NCI-H524 (cell line): ENCODE measurements around the gene SYNGR3.
A peak's percentile ranks its signal among the peaks of the same experiment; 100 is the strongest.

Source experiments
- DNase-seq, 2 experiments: peaks; one replicate each; lab custom pipeline; 2025; lab: John Stamatoyannopoulos, UW

SYNGR3 gene

DNA sequence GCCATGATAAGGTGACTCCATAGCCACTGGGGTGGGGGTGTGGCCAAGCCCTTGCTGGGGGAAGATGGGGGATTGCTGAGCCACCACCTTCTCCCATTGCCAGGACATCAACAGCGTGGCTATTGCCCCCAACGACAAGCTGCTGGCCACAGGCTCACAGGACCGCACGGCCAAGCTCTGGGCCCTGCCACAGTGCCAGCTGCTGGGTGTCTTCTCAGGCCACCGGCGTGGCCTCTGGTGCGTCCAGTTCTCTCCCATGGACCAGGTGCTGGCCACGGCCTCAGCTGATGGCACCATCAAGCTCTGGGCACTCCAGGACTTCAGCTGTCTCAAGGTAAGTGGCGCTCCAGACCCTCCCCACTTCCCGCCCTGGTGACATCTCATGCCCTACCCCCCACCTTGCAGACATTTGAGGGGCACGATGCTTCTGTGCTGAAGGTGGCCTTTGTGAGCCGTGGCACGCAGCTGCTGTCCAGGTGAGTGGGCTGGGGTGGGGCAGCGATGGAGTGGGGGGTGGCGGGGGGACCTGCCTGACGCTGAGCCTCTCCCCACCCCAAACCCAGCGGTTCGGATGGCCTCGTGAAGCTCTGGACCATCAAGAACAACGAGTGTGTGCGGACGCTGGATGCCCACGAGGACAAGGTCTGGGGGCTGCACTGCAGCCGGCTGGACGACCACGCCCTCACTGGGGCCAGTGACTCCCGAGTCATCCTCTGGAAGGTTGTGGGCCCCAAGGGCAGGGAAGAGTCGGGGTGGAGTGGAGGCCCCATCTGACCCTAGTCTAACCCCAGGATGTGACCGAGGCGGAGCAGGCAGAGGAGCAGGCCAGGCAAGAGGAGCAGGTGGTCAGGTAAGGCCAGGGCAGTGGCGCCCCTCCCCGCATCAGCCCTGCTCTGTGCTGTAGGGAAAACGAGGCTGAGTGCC lies 12.6 kb upstream of the SYNGR3 start:
- DNase-seq: no peak

DNA sequence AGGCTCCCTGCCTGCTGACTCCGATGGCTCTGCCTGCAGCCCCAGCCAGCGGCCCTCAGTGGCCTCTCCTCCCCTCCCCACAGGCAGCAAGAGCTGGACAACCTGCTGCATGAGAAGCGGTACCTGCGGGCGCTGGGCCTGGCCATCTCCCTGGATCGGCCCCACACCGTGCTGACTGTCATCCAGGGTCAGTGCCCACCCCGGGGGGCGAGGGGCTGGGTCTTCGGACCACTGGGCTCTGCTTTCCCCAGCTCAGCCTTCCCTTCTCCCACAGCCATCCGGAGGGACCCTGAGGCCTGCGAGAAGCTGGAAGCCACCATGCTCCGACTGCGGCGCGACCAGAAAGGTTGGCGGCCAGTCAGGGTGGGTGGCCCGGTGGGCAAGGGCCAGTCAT lies 11.9 kb upstream of the SYNGR3 start:
- no peak for DNase-seq

DNA sequence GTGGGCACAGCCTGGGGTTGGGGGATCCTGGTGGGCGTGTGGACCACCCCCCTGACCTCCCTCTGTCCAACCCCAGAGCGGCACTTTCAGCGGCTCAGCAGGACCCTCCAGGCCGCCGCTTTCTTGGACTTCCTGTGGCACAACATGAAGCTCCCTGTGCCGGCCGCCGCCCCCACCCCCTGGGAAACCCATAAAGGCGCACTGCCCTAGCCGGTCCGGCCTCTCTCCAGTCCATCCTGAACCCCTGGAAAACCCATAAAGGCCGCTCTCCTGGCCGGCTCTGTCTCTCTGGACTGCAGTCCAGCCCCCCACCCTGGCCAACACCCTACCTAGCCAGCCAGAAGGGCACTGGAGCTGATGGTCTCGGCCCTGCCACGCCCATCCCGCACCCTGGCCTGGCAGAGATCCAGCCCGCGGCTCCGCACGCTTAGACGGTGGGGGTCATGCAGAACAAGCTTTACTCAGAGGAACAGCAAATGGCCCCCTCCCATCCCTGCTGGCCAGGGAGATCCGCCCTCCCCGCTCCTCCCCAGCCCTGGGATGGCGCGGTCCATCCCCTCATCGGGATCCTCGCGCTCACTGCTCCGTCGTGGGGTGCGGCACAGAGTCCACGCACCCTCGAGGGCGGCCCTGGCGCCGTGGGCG lies 11.2 kb upstream of the SYNGR3 start:
- no peak for DNase-seq

DNA sequence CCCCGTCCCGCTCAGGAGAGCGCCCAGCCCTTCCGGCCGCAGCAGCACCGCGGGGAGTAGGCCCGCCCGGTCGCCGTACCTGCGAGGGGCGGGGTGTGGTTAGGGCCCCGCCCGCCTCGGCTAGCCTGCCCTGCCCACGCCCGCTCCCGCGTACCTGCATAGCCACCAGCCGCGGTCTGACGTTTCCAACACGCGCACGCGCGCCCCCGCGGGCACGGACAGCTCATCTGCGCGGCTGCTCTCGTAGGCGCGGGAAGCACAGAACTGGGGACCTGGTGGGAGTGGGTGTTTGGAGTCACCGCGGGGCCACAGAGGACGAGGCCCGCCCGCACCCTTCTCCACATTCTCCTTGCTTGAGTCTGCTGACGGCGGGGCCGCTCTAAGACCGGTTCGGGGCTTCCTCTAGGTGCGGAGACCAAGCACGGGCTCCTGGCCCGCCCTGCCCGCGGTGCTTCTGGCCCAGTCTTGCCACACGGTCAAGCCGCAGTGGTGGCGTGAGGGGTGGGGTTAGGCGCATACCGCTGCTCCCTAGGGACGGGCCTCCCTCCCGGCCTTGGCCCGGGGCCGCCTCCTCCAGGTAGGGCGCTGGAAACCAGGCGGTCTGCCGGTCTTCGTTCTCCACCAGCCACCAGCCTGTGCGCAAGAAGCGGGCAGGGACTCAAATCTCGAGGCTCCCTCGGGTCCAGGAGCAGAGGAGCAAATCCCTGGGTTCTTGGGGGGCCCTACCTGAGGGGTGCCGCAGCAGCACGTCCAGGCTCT lies 10.3 kb upstream of the SYNGR3 start:
- DNase-seq: no peak

DNA sequence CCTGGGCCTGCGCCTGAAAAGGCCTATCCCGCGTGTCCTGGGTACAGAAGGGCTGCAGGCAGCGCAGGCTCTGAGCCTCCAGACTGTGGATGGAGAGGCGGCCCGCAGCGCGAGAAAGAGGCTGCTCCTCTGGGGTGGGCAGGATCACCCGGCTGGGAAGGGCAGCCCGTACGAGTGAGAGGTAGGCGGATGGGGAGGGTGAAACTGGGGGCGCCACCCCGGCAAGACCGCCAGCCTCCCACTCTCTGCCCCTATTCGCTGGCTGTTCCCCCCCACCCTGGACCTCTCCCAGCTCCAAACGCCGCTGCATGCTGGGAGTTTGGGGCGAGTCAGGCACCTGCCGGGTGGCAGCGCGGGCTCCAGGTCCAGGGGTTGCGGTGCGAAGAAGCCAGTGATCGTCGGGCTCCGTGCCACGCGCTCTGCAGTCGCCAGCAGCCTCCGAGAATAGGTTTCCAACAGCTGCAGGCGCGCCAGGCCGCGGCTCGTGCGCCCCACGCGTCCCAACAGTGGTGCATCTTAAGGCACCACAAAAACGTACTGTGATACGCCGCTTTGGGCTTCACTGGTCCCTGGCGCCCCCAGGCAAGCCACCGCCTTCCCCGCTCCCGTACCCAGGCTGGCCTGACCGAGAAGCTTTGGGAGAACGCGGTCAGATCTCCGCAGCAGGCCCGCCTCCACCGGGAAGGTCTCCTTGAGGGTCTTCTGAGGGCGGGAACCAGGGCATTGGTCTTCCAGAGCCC lies 9.6 kb upstream of the SYNGR3 start:
- DNase-seq: no peak

DNA sequence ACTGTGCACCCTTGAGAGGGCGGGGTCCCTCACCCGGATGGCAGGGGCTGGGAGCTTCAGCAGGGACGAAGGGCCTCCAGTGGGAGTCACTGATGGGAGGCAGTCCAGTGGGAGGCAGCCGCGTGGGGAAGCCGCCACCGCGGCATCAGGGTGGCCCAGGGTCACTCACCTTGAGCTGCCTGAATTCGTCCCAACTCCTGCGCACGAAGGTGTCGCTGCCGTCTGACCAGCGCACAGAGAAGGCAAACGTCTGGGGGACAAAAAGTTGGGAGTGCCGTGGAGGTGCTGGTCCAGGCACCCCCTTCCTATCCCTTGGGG lies 9.0 kb upstream of the SYNGR3 start:
- no peak for DNase-seq

DNA sequence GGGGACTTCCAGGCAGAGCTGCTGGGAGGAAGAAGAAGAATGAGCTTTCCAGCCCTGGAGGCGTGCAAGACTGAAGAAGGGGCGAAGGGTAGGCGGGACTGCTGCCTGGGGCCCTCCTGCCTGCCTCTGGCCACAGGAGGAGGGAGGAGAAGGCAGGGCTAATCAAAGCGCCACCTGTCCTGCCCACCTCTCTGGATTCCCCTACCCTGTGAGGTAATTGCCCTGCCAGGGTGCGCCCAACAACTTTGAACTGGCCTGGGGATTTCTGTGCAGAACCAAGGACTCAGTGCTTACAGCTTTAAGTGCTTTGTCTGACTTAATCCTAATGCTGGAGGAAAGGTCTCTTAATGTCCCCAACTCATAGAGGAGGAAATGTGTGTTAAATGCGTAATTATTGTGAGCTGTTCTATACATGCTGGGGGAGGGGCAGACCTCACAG lies 8.4 kb upstream of the SYNGR3 start, which contains the start of gene NOXO1:
NOXO1 (minus strand) TSS at position 72 of the 439 bp plus-strand sequence. CDS start 290 bp downstream, outside the sequence.
- no peak for DNase-seq

DNA sequence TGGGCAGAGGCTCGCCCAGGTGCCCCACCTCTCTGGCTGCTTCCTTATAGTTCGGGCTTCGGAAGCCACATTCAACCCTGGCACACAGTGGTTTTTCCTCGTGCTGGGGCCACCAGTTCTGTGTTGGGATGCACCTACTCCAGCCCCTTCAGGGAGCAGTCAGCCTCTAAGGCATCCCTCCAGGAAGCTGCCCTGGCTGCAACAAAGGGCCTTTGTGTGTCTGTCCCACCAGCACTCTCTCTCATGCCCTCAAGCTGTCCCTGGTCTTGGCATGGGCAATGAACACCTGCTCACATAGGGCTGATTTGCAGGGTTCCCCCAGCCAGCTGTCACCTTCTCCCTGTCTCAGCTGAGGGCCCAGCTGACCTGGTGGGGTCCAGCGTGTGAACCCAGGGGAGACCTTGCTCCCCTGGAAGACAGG lies 7.7 kb upstream of the SYNGR3 start:
- peak; percentile 47 to 50 for DNase-seq

DNA sequence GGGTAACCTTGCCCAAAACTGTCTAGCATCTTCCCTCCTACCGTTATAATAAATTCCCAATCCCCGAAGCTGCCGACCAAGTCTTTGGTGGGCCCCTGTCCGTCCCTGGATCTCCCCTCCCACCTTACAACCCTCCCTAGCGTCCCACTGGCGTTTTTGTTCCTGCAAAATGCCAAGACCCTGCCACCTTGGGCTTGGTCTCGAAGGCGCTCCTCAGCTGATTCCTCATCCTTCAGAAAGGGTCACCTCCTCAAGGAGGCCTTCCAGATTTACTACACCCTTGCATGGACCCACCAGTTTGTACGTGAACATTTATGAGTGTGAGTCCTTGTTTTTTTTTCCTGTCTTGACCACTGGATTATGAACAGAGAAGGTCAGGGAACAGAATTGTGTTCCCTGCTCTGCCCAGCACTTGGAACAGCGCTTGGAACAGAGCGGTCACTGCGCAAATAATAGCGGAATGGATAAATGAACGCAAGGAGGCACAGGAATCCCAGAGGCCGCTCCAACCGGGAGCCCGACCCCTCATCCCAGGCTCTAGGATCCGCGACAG lies 6.7 kb upstream of the SYNGR3 start:
- no peak for DNase-seq

DNA sequence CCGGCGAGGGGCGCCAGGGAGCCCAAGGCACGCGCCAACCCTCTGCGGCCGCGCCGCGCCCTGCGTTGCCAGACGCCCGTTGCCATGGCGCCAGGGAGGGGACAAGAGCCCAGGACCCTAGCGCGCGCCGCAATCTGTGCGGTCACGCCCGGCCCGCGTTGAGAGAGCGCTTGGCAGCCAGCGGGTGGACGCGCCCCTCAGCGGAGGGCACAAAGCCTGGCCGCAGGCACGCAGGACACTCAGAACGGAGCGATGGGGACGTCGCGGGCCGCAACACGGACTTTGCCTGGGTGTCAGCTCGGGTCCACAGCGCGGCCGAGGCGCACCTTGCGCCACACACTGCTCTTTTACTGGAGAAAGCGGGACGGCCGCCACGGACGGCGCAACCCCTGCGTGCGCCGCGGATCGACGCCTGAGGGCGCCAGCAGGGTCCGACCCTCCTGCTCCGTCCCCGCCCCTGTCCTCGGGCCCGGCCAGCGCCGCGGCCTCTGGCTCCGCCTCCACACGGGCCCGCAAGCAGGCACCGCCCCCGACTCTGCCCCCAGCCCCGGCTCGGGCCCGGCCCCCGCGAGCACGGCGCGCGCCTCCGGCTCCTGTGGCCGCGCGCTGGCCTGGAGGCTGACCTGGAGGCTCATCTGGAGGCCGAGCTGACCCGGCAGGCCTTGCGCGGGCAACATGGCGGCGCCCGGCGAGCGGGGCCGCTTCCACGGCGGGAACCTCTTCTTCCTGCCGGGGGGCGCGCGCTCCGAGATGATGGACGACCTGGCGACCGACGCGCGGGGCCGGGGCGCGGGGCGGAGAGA lies 6.0 kb upstream of the SYNGR3 start, which contains the start of gene GFER:
GFER (plus strand) TSS at position 650 of the 803 bp plus-strand sequence; CDS start at position 676, 26 bp downstream.
- DNase-seq: peak; percentile 89 to 94

DNA sequence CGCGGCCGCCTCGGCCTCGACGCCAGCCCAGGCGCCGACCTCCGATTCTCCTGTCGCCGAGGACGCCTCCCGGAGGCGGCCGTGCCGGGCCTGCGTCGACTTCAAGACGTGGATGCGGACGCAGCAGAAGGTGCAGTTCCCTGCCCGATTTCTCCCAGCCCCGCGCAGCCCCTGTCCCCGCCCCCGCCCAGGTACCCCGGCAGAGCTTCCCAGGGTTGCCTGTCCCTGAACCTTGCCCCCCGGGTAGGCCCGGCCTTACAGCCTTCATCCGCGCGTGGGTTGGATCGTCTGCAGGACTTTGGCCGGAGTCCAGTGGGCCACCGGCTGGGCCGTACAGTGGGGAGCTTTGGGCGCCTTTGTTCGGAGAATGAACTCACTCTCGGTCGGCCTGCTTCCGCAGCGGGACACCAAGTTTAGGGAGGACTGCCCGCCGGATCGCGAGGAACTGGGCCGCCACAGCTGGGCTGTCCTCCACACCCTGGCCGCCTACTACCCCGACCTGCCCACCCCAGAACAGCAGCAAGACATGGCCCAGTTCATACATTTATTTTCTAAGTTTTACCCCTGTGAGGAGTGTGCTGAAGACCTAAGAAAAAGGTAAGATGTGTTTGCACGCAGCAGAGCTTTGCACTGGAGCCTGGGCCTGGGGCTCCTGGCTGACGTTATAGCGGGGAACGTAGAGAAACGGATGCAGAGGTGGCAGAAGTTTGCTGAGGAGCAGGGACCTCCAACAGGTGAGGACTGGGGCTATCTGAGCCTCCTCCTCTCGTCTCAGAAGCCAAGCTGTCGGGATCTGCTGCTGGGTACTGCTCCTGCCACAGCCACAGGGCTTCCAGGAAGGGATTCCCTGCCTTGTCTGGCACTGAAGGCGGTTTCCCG lies 5.2 kb upstream of the SYNGR3 start:
- peak in 1 of 2 experiments; percentile 59 for DNase-seq

DNA sequence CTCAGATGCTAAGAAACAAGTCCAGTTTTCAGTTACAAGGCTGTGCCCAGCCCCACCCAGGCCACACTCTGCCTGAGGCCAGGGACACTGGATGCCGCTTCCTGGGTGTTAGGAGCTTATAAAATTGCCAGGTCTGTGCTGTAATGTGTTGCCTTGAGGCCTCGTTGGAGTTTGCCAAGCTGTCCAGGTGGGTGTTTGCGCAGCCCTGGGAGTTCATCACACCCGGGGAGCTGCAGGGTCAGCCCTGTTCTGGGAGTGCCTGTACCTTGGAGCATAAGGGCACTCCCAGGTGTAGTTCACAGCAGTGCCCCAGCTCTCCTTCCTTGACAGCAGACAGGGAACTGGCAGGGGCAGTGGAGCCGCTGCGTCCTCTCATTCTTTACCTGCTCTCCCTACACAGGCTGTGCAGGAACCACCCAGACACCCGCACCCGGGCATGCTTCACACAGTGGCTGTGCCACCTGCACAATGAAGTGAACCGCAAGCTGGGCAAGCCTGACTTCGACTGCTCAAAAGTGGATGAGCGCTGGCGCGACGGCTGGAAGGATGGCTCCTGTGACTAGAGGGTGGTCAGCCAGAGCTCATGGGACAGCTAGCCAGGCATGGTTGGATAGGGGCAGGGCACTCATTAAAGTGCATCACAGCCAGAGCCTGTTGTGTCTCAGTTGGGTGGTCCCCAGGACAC lies 4.2 kb upstream of the SYNGR3 start:
- DNase-seq: no peak

DNA sequence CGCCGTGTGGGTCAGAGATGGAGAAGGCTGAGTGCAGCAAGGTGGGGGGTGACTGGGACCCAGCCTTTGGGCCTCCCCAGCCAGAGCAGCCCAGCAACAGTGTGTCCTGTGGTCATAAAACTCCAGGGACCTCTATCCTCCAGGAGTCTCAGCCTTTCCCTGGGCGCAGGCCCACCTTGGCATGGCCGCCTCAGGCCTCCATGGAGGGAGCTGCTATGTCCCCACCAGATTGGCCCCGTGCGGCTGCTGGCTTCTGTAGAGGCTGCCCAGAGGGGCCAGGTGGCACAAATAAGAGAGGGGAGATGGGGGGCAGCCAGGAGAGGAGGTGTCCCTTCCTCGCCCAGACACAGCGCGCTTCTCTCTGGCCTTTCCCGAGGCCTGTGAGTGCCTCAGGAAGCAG lies 2.6 kb upstream of the SYNGR3 start:
- no peak for DNase-seq

DNA sequence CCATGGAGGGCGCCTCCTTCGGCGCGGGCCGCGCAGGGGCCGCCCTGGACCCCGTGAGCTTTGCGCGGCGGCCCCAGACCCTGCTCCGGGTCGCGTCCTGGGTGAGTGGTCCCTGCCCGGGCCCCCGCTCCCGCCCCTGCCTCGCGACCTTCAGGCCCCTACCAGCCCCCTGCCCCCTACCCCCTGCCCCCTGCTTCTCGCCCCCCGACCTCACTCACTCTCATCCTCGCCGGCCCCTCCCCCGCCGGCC lies 256 bp downstream of the SYNGR3 start:
- no peak for DNase-seq

DNA sequence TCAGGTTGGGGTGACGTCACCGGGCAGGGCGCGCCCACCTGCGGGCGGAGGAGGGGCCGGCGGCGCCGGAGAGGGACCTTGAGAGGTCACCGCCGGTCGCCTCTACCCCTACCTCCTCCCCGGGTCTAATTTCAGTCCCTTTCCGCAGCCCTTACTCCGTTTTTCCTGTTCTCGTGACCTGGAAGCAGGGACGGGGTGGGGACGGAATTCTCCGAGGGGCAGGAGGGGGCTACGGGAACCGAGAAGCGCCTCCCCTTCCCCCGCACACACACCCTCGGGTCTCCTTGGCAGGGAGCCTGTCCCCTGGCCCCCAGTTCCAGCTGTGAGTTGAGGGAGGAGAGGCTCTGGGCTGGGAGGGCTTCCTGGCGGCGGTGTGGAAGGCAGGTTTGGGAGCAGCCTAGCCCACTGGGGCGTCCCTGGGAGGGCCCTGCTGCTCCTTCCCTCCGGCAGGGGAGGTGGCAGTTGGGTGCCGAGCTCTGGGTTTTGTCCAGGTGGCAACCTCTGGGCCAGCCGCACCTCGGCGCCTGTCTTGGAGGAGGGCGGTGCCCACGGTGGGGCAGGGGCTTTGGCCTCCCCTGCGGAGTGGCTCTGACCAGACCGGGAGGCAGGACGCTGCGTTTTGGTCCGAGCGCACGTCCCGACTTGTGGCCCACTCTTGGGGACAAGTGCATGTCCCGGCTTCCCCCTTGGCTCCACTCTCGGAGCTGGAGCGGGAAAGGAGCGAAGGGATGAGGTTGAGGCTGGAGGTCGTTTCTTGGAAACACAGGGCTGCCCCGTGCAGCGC lies 773 bp downstream of the SYNGR3 start:
- no peak for DNase-seq

DNA sequence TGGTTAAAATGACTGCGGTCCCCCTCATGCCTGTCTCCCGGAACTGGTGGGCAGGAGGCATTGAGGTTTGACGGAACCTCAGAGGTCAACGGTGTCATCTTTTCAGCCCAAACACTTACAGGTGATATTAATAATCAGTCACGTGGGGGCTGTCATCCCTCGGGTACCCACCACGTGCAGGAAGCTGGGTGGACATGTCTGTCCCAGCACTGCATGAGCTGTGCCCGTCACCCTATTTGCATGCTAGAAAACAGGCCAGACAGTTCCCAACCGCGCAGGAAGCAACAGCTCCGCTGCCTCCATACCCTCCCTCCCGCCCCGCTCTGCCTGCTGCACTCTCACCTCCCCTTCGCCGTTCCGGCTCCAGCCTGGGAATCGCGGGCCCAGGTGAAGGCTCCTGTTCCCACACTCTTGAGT lies 1.4 kb downstream of the SYNGR3 start:
- DNase-seq: no peak

DNA sequence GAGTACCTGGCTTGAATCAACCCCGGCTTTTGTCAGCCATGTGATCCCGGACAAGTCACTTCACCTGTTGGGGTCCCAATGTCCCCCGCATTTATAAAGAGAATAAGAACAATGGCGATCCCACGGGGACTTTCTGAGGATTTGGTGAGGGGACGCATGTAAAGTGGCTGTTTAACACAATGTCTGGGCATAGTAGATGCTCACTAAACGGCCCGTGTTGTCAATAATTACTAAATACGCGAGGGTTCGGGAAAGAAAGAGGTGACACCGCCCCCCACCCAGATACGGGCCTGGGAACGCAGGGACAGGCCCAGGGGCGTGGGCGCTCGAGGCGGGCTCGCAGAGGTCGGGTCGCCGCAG lies 1.8 kb downstream of the SYNGR3 start:
- DNase-seq: no peak

DNA sequence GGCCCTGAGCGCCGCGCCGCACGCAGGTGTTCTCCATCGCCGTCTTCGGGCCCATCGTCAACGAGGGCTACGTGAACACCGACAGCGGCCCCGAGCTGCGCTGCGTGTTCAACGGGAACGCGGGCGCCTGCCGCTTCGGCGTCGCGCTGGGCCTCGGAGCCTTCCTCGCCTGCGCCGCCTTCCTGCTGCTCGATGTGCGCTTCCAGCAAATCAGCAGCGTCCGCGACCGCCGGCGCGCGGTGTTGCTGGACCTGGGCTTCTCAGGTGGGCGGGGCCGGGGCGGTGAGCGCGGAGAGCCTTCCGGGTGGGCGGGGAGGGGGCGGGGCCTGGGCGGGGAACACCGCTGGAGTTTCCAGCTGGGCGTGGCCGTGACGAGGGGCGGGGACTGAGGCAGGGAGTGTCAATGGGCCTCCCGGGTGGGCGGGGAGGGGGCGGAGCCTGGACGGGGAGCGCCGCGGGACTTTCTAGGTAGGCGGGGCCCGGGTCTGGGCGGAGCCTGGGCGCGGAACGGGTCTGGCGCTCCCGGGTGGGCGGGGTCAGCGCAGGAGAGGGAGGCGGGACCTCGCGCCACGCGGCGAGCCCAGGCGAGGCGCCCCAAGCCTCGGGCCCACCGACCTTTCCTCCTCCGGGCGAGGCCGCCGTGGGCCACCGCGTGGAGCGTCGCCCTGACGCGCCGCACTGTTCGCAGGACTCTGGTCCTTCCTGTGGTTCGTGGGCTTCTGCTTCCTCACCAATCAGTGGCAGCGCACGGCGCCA lies 2.4 kb downstream of the SYNGR3 start:
- DNase-seq: peak; percentile 18 to 61
